Neural cell (in vitro differentiated cells): ENCODE data around the gene AKT1S1. TPM values are rescaled to one million over a fixed set of nuclear protein-coding genes. Genes with fewer than 3 reads are reported as not detected.

Experiments used
- H2AFZ ChIP-seq: fragments of 200-600, 300-800 bp; sonication (generic), shearing (Covaris generic); 2 replicates; pipeline ENCODE4 v1.6.0; 2014; ENCODE audit warnings: low read depth, mild to moderate bottlenecking, antibody characterized with exemption, low read length, moderate library complexity
- H3F3A ChIP-seq: fragments of 200-600 bp; shearing (Covaris generic); 2 replicates; pipeline ENCODE4 v1.6.1; 2016; ENCODE audit warnings: mild to moderate bottlenecking, moderate library complexity, mixed read lengths, antibody characterized with exemption, low read length; ENCODE audit not compliant: insufficient read depth, poor library complexity, severe bottlenecking
- H3K27ac ChIP-seq: fragments of 200-600, 300-800 bp; sonication (generic), shearing (Covaris generic); 2 replicates; pipeline ENCODE4 v1.5.1; 2014; ENCODE audit warnings: mild to moderate bottlenecking, low read length, moderate library complexity
- H3K27me3 ChIP-seq: fragments of 300-800, 200-600 bp; sonication (generic), shearing (Covaris generic); 2 replicates; pipeline ENCODE4 v1.6.0; 2014; ENCODE audit warnings: mild to moderate bottlenecking, low read depth, low read length, moderate library complexity; ENCODE audit not compliant: insufficient read depth
- H3K36me3 ChIP-seq: fragments of 300-800, 200-600 bp; sonication (generic), shearing (Covaris generic); 2 replicates; pipeline ENCODE4 v1.5.1; 2014; ENCODE audit warnings: mild to moderate bottlenecking, antibody characterized with exemption, low read length, moderate library complexity; ENCODE audit not compliant: insufficient read depth
- H3K4me2 ChIP-seq: fragments of 300-800, 200-600 bp; sonication (generic), shearing (Covaris generic); 2 replicates; pipeline ENCODE4 v1.6.0; 2014; ENCODE audit warnings: mild to moderate bottlenecking, low read length
- H3K4me3 ChIP-seq: fragments of 300-800, 200-600 bp; sonication (generic), shearing (Covaris generic); 2 replicates; pipeline ENCODE4 v1.5.1; 2014; ENCODE audit warnings: mild to moderate bottlenecking, low read length, moderate library complexity
- H3K79me2 ChIP-seq: fragments of 200-600 bp; shearing (Covaris generic); replicated peaks from 2 replicates; pipeline ENCODE4 v1.6.0; 2014; ENCODE audit warnings: mild to moderate bottlenecking, low read length, moderate library complexity; ENCODE audit not compliant: insufficient read depth
- H3K9ac ChIP-seq: fragments of 300-800, 200-600 bp; sonication (generic), shearing (Covaris generic); 2 replicates; pipeline ENCODE4 v1.6.1; 2016; ENCODE audit warnings: mild to moderate bottlenecking, low read length, mixed read lengths
- H3K9me2 ChIP-seq: fragments of 200-600 bp; shearing (Covaris generic); 2 replicates; pipeline ENCODE4 v1.6.1; 2016; ENCODE audit warnings: mild to moderate bottlenecking, low read length, mixed read lengths; ENCODE audit not compliant: insufficient read depth
- H3K9me3 ChIP-seq: fragments of 200-600, 300-800 bp; sonication (generic), shearing (Covaris generic); 2 replicates; pipeline ENCODE4 v1.6.1; 2016; ENCODE audit warnings: mild to moderate bottlenecking, mixed run types, low read length, moderate library complexity, mixed read lengths
- H4K20me1 ChIP-seq: fragments of 200-600 bp; shearing (Covaris generic); 2 replicates; pipeline ENCODE4 v1.6.1; 2016; ENCODE audit warnings: mild to moderate bottlenecking, mixed run types; ENCODE audit not compliant: insufficient read depth
- EP300 ChIP-seq: fragments of 450-650 bp; conservative IDR thresholded peaks from 2 replicates; pipeline ENCODE4 v1.6.1; 2014; ENCODE audit warnings: antibody characterized with exemption, mild to moderate bottlenecking, moderate library complexity; ENCODE audit not compliant: poor library complexity, severe bottlenecking
- EZH2 ChIP-seq: fragments of 200-600, 300-800 bp; shearing (Covaris generic), sonication (generic); IDR thresholded peaks from 2 replicates; pipeline ENCODE4 v1.6.1; 2014; ENCODE audit warnings: antibody characterized with exemption, low read length, borderline replicate concordance, mild to moderate bottlenecking; ENCODE audit not compliant: insufficient read depth, poor library complexity, severe bottlenecking
- MXI1 ChIP-seq: fragments of 450-650 bp; conservative IDR thresholded peaks from 2 replicates; pipeline ENCODE4 v1.6.1; 2014; ENCODE audit warnings: antibody characterized with exemption, mild to moderate bottlenecking; ENCODE audit not compliant: poor library complexity, severe bottlenecking
- POLR2AphosphoS5 ChIP-seq: IDR thresholded peaks from 2 replicates; pipeline ENCODE4 v1.6.1; 2012
- RAD21 ChIP-seq: fragments of 450-650 bp; conservative IDR thresholded peaks from 2 replicates; pipeline ENCODE4 v1.6.1; 2014; ENCODE audit warnings: antibody characterized with exemption, mild to moderate bottlenecking, moderate library complexity
- REST ChIP-seq: IDR thresholded peaks from 2 replicates; pipeline ENCODE4 v1.6.1; 2012; ENCODE audit warnings: borderline replicate concordance
- SMC3 ChIP-seq: fragments of 450-650 bp; conservative IDR thresholded peaks from 2 replicates; pipeline ENCODE4 v1.6.1; 2014; ENCODE audit warnings: antibody characterized with exemption, mild to moderate bottlenecking, moderate library complexity; ENCODE audit not compliant: poor library complexity
- TAF1 ChIP-seq: IDR thresholded peaks from 2 replicates; pipeline ENCODE4 v1.6.1; 2012; ENCODE audit warnings: low read depth
- polyA plus RNA-seq: library from polyadenylated mRNA; depleted of rRNA; stranded (reverse); fragments of >200 nt; gene quantifications from 2 replicates; pipeline ENCODE4 v1.2.3, GENCODE V29; 2014
- TF ChIP-seq, protein P1 (sequence below): fragments of 450-650 bp; IDR thresholded peaks from 2 replicates; pipeline ENCODE4 v1.5.1; 2014; ENCODE audit warnings: antibody characterized with exemption, mild to moderate bottlenecking, moderate library complexity; ENCODE audit not compliant: poor library complexity, severe bottlenecking

The AKT1S1 gene
- polyA plus RNA-seq, 1 donor from 2014 or later, result 4.8 TPM

DNA sequence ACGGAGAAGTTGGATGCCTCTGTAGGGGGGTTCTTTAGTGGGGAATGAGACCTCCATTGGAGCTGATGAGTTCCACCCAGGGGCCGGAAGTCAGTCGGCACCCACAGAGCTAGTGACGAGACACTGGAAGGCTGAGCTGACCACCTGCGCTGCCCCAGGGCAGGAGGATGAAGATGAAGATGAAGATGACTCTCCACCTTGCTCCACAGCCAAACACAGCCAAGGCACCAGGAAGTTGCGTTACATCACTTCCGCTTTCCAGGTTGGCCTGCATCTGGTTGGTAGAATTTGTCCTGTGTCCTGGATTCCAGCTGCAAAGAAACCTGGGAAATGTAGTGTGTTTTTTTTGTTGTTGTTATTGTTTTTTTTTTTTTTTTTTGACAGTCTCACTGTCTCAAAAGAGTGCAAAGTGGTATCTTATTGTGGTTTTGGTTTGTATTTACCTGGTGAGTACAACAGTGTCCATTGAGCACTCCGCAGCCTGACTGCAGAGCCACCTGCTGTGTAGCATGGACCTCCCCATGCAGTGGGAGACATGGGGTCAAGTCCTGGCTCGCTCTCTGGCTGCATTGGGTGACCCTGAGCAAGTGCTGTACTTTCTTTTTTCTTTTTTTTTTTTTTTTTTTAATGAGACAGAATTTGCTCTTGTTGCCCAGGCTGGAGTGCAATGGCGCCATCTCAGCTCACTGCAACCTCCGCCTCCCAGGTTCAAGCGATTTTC lies 2.2 kb upstream of the AKT1S1 start:
- TF ChIP-seq EP300 (no peak), RAD21 (no peak), POLR2AphosphoS5 (no peak), EZH2 (no peak), MXI1 (no peak), REST (no peak), SMC3 (no peak), TAF1 (no peak)
- TF ChIP-seq, protein P1, sequence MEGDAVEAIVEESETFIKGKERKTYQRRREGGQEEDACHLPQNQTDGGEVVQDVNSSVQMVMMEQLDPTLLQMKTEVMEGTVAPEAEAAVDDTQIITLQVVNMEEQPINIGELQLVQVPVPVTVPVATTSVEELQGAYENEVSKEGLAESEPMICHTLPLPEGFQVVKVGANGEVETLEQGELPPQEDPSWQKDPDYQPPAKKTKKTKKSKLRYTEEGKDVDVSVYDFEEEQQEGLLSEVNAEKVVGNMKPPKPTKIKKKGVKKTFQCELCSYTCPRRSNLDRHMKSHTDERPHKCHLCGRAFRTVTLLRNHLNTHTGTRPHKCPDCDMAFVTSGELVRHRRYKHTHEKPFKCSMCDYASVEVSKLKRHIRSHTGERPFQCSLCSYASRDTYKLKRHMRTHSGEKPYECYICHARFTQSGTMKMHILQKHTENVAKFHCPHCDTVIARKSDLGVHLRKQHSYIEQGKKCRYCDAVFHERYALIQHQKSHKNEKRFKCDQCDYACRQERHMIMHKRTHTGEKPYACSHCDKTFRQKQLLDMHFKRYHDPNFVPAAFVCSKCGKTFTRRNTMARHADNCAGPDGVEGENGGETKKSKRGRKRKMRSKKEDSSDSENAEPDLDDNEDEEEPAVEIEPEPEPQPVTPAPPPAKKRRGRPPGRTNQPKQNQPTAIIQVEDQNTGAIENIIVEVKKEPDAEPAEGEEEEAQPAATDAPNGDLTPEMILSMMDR, result no peak
- Histone ChIP-seq H2AFZ (no peak overlapping the region), H4K20me1 (no peaks in the 10 kb centered on the region), H3K4me3 (no peak overlapping the region), H3K9ac (no peak overlapping the region), H3K9me2 (no peaks in the 10 kb centered on the region), H3K9me3 (peaks cover 6% of the 10 kb centered on the region), H3K36me3 (peaks cover 9% of the 10 kb centered on the region), H3F3A (no peaks in the 10 kb centered on the region), H3K27ac (no peak overlapping the region), H3K27me3 (no peaks in the 10 kb centered on the region), H3K79me2 (peaks cover 14% of the 10 kb centered on the region), H3K4me2 (no peak overlapping the region)

DNA sequence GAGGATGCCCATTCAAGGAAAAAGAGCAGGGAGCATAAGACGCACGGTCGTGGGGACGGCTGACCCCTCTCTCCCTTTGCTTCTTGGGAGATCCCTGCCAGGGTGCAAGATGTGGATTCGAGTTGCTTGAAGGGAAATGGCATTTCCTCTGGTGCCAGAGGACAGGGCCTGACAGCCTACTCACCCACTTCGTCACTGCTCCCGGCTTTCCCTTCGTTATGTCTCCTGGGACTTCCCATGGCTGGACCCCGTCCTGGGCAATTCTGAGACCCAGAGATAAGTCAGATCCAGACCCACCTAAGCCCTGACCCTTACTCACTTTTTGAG lies 1.6 kb upstream of the AKT1S1 start:
- Histone ChIP-seq H3K27ac (no peak overlapping the region), H3K4me3 (peak overlapping the region; percentile 75)

More for the DNA sequence above, 1.6 kb upstream of the AKT1S1 start:
- H3K9me2 ChIP-seq, result no peaks in the 10 kb centered on the region
- H3K4me2 ChIP-seq, result peak overlapping the region; percentile 68
- H4K20me1 ChIP-seq, result no peaks in the 10 kb centered on the region
- TF ChIP-seq TAF1 (no peak), EZH2 (no peak), SMC3 (no peak), POLR2AphosphoS5 (no peak), REST (no peak), RAD21 (no peak)
- TF ChIP-seq, protein P1, result no peak
- H3K27me3 ChIP-seq, result no peaks in the 10 kb centered on the region
- no peaks in the 10 kb centered on the region for H3F3A ChIP-seq
- H3K79me2 ChIP-seq, result peaks cover 14% of the 10 kb centered on the region
- peaks cover 9% of the 10 kb centered on the region for H3K36me3 ChIP-seq
- H3K9me3 ChIP-seq, result peaks cover 6% of the 10 kb centered on the region
- H2AFZ ChIP-seq, result no peak overlapping the region
- H3K9ac ChIP-seq, result peak overlapping the region; percentile 92
